SK-N-SH (cell line): ENCODE results near the gene ST3GAL6. TPM values are rescaled to one million over a fixed set of nuclear protein-coding genes. Genes with fewer than 3 reads are reported as not detected.

ENCODE experiments used
- CTCF ChIA-PET: fragments of 300-600, 350-600 bp; formaldehyde crosslinking; extraction: SDS; loops from one replicate; lab custom pipeline; 2021; lab: Yijun Ruan, JAX
- POLR2A ChIA-PET: fragments of 350-600 bp; sonication (Branson Sonifier 250); formaldehyde crosslinking; extraction: SDS; loops from one replicate; lab custom pipeline; 2020; ENCODE audit warnings: antibody characterized with exemption, inconsistent platforms; lab: Yijun Ruan, JAX
- DNase-seq: peaks from one replicate; pipeline ENCODE4 v3.0.0; 2012
- H2AFZ ChIP-seq: fragments of 200-600 bp; sonication (generic); 2 replicates; pipeline ENCODE4 v1.8.1; 2016; ENCODE audit warnings: antibody characterized with exemption, mild to moderate bottlenecking, low read depth
- H3F3A ChIP-seq: fragments of 200-600 bp; sonication (generic); replicated peaks from 2 replicates; pipeline ENCODE3; 2016; ENCODE audit warnings: antibody characterized with exemption, mild to moderate bottlenecking; ENCODE audit not compliant: insufficient read depth
- H3K27ac ChIP-seq, 2 experiments: fragments of 200-500 bp in 1 of 2; fragments of 200-600 bp in 1 of 2; sonication (Bioruptor generic) in 1 of 2; sonication (generic), shearing (Covaris generic) in 1 of 2; 2 replicates each; pipeline versions ENCODE4 v1.5.1 to v1.6.1; 2014 to 2016; ENCODE audit warnings: low read depth in 2 of 2, inconsistent platforms in 1 of 2, low read length in 1 of 2, mild to moderate bottlenecking in 1 of 2, mixed read lengths in 1 of 2
- H3K27me3 ChIP-seq: fragments of 200-600 bp; sonication (generic), shearing (Covaris generic); 2 replicates; pipeline ENCODE4 v1.6.1; 2016; ENCODE audit warnings: mixed run types; ENCODE audit not compliant: insufficient read depth
- H3K36me3 ChIP-seq, 2 experiments: fragments of 200-500 bp in 1 of 2; fragments of 200-600 bp in 1 of 2; sonication (Bioruptor generic) in 1 of 2; sonication (generic) in 1 of 2; replicated peaks in 1 of 2; 2 replicates each; pipeline versions ENCODE3 to v1.5.1; 2014 to 2016; ENCODE audit warnings: low read length in 1 of 2, mild to moderate bottlenecking in 1 of 2; ENCODE audit not compliant: insufficient read depth in 2 of 2, control insufficient read depth in 1 of 2
- H3K4me1 ChIP-seq, 2 experiments: fragments of 200-500 bp in 1 of 2; fragments of 200-600 bp in 1 of 2; sonication (Bioruptor generic) in 1 of 2; sonication (generic), shearing (Covaris generic) in 1 of 2; 2 replicates each; pipeline versions ENCODE4 v1.5.1 to v1.6.1; 2014 to 2016; ENCODE audit warnings: low read depth in 1 of 2, low read length in 1 of 2, mixed run types in 1 of 2; ENCODE audit not compliant: insufficient read depth in 2 of 2, control insufficient read depth in 1 of 2
- H3K4me2 ChIP-seq: fragments of 200-600 bp; sonication (generic), shearing (Covaris generic); 2 replicates; pipeline ENCODE4 v1.6.1; 2017; ENCODE audit warnings: mixed run types
- H3K4me3 ChIP-seq, 2 experiments: fragments of 200-500 bp in 1 of 2; fragments of 200-600 bp in 1 of 2; sonication (Bioruptor generic) in 1 of 2; sonication (generic), shearing (Covaris generic) in 1 of 2; 2 replicates each; pipeline versions ENCODE4 v1.5.1 to v1.8.1; 2014 to 2016; ENCODE audit warnings: low read depth in 2 of 2, inconsistent platforms in 1 of 2, low read length in 1 of 2, mild to moderate bottlenecking in 1 of 2, mixed read lengths in 1 of 2, moderate library complexity in 1 of 2
- H3K79me2 ChIP-seq: fragments of 200-600 bp; sonication (generic); 2 replicates; pipeline ENCODE4 v1.8.1; 2017; ENCODE audit warnings: mild to moderate bottlenecking; ENCODE audit not compliant: insufficient read depth
- H3K9ac ChIP-seq: fragments of 200-600 bp; sonication (generic); 2 replicates; pipeline ENCODE4 v1.6.1; 2017; ENCODE audit warnings: mixed run types
- H3K9me2 ChIP-seq: fragments of 200-600 bp; sonication (generic); 2 replicates; pipeline ENCODE4 v1.6.1; 2017; ENCODE audit warnings: mixed run types
- H3K9me3 ChIP-seq: fragments of 200-600 bp; sonication (generic); 2 replicates; pipeline ENCODE4 v1.6.1; 2017; ENCODE audit warnings: mixed run types, mild to moderate bottlenecking, moderate library complexity
- H4K20me1 ChIP-seq: fragments of 200-600 bp; sonication (generic); 2 replicates; pipeline ENCODE4 v1.6.1; 2017; ENCODE audit warnings: mild to moderate bottlenecking, mixed run types; ENCODE audit not compliant: insufficient read depth
- CHD2 ChIP-seq: fragments of 150-350 bp; IDR thresholded peaks from 2 replicates; pipeline ENCODE4 v1.6.1; 2018; ENCODE audit warnings: low read length; ENCODE audit not compliant: partially characterized antibody
- ELF1 ChIP-seq: IDR thresholded peaks from 2 replicates; pipeline ENCODE4 v1.4.0; 2012
- EP300 ChIP-seq, 2 experiments: IDR thresholded peaks; 2 replicates each; pipeline versions ENCODE4 v1.4.0 to v1.6.1; 2012; ENCODE audit warnings: borderline replicate concordance in 1 of 2, low read depth in 1 of 2, low read length in 1 of 2
- FOXJ3 ChIP-seq: sonication (generic); formaldehyde crosslinking; IDR thresholded peaks from 2 replicates; pipeline ENCODE4 v1.5.1; 2020; ENCODE audit warnings: mild to moderate bottlenecking, missing genetic modification reagents
- FOXM1 ChIP-seq: IDR thresholded peaks from 2 replicates; pipeline ENCODE4 v1.4.0; 2012; ENCODE audit warnings: low read depth, mild to moderate bottlenecking
- GABPA ChIP-seq: IDR thresholded peaks from 2 replicates; pipeline ENCODE4 v1.4.0; 2012; ENCODE audit warnings: low read depth, mild to moderate bottlenecking
- GATA2 ChIP-seq: sonication (generic); formaldehyde crosslinking; IDR thresholded peaks from 2 replicates; pipeline ENCODE4 v1.5.0; 2020; ENCODE audit warnings: mild to moderate bottlenecking, missing genetic modification reagents
- IRF3 ChIP-seq: fragments of 150-350 bp; IDR thresholded peaks from 2 replicates; pipeline ENCODE4 v1.6.1; 2016; ENCODE audit warnings: mild to moderate bottlenecking, low read depth, low read length
- JUND ChIP-seq: IDR thresholded peaks from 2 replicates; pipeline ENCODE4 v1.4.0; 2012
- MEF2A ChIP-seq: IDR thresholded peaks from 2 replicates; pipeline ENCODE4 v1.4.0; 2012; ENCODE audit warnings: low read depth, borderline replicate concordance
- NFIC ChIP-seq: IDR thresholded peaks from 2 replicates; pipeline ENCODE4 v1.4.0; 2012; ENCODE audit warnings: borderline replicate concordance
- POLR2AphosphoS5 ChIP-seq: IDR thresholded peaks from 2 replicates; pipeline ENCODE4 v1.6.1; 2012; ENCODE audit warnings: low read depth, low read length
- USF2 ChIP-seq: fragments of 150-350 bp; IDR thresholded peaks from 2 replicates; pipeline ENCODE4 v1.6.1; 2017; ENCODE audit warnings: antibody characterized with exemption, low read length, low read depth, borderline replicate concordance
- YY1 ChIP-seq: IDR thresholded peaks from 2 replicates; pipeline ENCODE4 v1.4.0; 2012; ENCODE audit warnings: low read depth, mild to moderate bottlenecking
- WGBS: methylation state at CpG from one replicate; pipeline ENCODE4 v1.1.6; 2017; ENCODE audit warnings: low lambda C conversion rate; 5-methylcytosine and 5-hydroxymethylcytosine counted together
- polyA plus RNA-seq, 3 experiments: library from polyadenylated mRNA; depleted of rRNA; stranded (reverse); fragments of >200 nt; gene quantifications; 2 replicates each; pipeline ENCODE4 v1.2.3, GENCODE V29; 2012
- TF ChIP-seq, protein P1 (sequence below): fragments of 200-600 bp; sonication (generic); IDR thresholded peaks from 2 replicates; pipeline ENCODE4 v1.6.1; 2017; ENCODE audit warnings: antibody characterized with exemption, mild to moderate bottlenecking, moderate library complexity

ST3GAL6 gene
- polyA plus RNA-seq, 1 of the 3 experiments (the other 2 are of a cell fraction): 16.3 TPM

- TF ChIP-seq, protein P1, sequence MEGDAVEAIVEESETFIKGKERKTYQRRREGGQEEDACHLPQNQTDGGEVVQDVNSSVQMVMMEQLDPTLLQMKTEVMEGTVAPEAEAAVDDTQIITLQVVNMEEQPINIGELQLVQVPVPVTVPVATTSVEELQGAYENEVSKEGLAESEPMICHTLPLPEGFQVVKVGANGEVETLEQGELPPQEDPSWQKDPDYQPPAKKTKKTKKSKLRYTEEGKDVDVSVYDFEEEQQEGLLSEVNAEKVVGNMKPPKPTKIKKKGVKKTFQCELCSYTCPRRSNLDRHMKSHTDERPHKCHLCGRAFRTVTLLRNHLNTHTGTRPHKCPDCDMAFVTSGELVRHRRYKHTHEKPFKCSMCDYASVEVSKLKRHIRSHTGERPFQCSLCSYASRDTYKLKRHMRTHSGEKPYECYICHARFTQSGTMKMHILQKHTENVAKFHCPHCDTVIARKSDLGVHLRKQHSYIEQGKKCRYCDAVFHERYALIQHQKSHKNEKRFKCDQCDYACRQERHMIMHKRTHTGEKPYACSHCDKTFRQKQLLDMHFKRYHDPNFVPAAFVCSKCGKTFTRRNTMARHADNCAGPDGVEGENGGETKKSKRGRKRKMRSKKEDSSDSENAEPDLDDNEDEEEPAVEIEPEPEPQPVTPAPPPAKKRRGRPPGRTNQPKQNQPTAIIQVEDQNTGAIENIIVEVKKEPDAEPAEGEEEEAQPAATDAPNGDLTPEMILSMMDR: no peak
- TF ChIP-seq GABPA (no peak), FOXJ3 (no peak)
These were observed 34.5 kb upstream of the ST3GAL6 start (continued) for GRCh38 chr3:98728672-98729071.

- Histone ChIP-seq H3K9ac (no peak overlapping the region), H3K4me2 (no peak overlapping the region; the same call in 1 of the 2 replicates)
These were observed 32.8 kb upstream of the ST3GAL6 start for GRCh38 chr3:98730338-98730737.

More at GRCh38 chr3:98730338-98730737, 32.8 kb upstream of the ST3GAL6 start:
- Histone ChIP-seq H3F3A (peaks cover 11% of the 10 kb centered on the region), H3K36me3 (no peaks in the 10 kb centered on the region), H3K9me3 (no peaks in the 10 kb centered on the region), H3K4me1 (peaks cover 5 to 15% of the 10 kb centered on the region in 2 experiments; a peak in 3 of 4 replicates), H4K20me1 (no peaks in the 10 kb centered on the region), H2AFZ (no peak overlapping the region), H3K4me3 (no peak overlapping the region), H3K79me2 (peaks cover 28% of the 10 kb centered on the region), H3K9me2 (no peaks in the 10 kb centered on the region), H3K27ac (peak overlapping the region in 1 of 2 experiments; percentile 34; a peak in 1 of 4 replicates)
- POLR2A ChIA-PET: no interaction called here
- CTCF ChIA-PET: interaction anchor here (1.0 to 1.4 kb wide), 4 partner anchors 8 to 133 kb away, joined by 3 read pairs; no protein-coding TSS in a partner anchor
- TF ChIP-seq JUND (no peak), MEF2A (no peak), YY1 (no peak), FOXM1 (no peak), GABPA (no peak), ELF1 (no peak), NFIC (no peak), CHD2 (no peak), EP300 (IDR thresholded peaks at IDR 0.05; ENCODE audit: borderline replicate concordance in 1 of 2, low read depth in 1 of 2, low read length in 1 of 2) (no peak), USF2 (no peak), IRF3 (no peak), GATA2 (CRISPR knock-in tag) (no peak), POLR2AphosphoS5 (no peak)
- TF ChIP-seq, all 33 proteins: peak for 0
- WGBS: 7% methylated on average over 1 of the region's 1 CpG
- no peak for DNase-seq
- no peaks in the 10 kb centered on the region for H3K27me3 ChIP-seq
